T-helper 1 cell treated with Interleukin-12 subunit alpha and Interleukin-12 subunit beta and Interleukin-4 antibody, amounts not matched to agents 30 μg/mL and 1 μg/mL, for 36 hours (primary cell): ENCODE data around the gene ADRM1.
A peak's percentile ranks its signal among the peaks of the same experiment; 100 is the strongest.

Source experiments
- H3K27ac Mint-ChIP-seq: one replicate; pipeline ENCODE4 v1.8.0; 2021; ENCODE audit warnings: mild to moderate bottlenecking, mixed read lengths
- H3K27me3 Mint-ChIP-seq: one replicate; pipeline ENCODE4 v1.8.0; 2021; ENCODE audit warnings: low read depth, mixed read lengths
- H3K36me3 Mint-ChIP-seq: one replicate; pipeline ENCODE4 v1.8.0; 2021; ENCODE audit warnings: low read depth, mixed read lengths
- H3K4me1 Mint-ChIP-seq: one replicate; pipeline ENCODE4 v1.8.0; 2021; ENCODE audit warnings: low read depth, mixed read lengths
- H3K4me3 Mint-ChIP-seq: one replicate; pipeline ENCODE4 v1.8.0; 2021; ENCODE audit warnings: mild to moderate bottlenecking, moderate library complexity, mixed read lengths
- H3K9me3 Mint-ChIP-seq: one replicate; pipeline ENCODE4 v1.8.0; 2021; ENCODE audit warnings: mixed read lengths

The ADRM1 gene

GRCh38 chr20:62299666-62300236 lies 3.0 kb upstream of the ADRM1 start:
- Mint-ChIP-seq H3K36me3 (peaks cover 13% of the 10 kb centered on the region), H3K4me3 (no peak overlapping the region), H3K27me3 (no peaks in the 10 kb centered on the region), H3K4me1 (peaks cover 12% of the 10 kb centered on the region), H3K27ac (no peak overlapping the region), H3K9me3 (no peaks in the 10 kb centered on the region)

- H3K27ac Mint-ChIP-seq, result no peak overlapping the region
- no peaks in the 10 kb centered on the region for H3K9me3 Mint-ChIP-seq
- H3K27me3 Mint-ChIP-seq, result no peaks in the 10 kb centered on the region
- H3K4me3 Mint-ChIP-seq, result no peak overlapping the region
- peaks cover 8% of the 10 kb centered on the region for H3K36me3 Mint-ChIP-seq
- H3K4me1 Mint-ChIP-seq, result peaks cover 15% of the 10 kb centered on the region
These were observed 2.5 kb upstream of the ADRM1 start for GRCh38 chr20:62300319-62300718.

GRCh38 chr20:62301111-62301668 lies 1.6 kb upstream of the ADRM1 start:
- Mint-ChIP-seq H3K27ac (peak overlapping the region; percentile 70), H3K4me1 (peaks cover 18% of the 10 kb centered on the region), H3K36me3 (peaks cover 14% of the 10 kb centered on the region), H3K27me3 (no peaks in the 10 kb centered on the region), H3K9me3 (no peaks in the 10 kb centered on the region), H3K4me3 (peak overlapping the region; percentile 99)

- Mint-ChIP-seq H3K27me3 (no peaks in the 10 kb centered on the region), H3K4me1 (peaks cover 18% of the 10 kb centered on the region), H3K9me3 (no peaks in the 10 kb centered on the region), H3K4me3 (peak overlapping the region; percentile 99), H3K27ac (peak overlapping the region; percentile 100), H3K36me3 (peaks cover 14% of the 10 kb centered on the region)
These were observed 940 bp upstream of the ADRM1 start for GRCh38 chr20:62301773-62302340.

GRCh38 chr20:62303062-62303339 lies 204 bp downstream of the ADRM1 start:
- Mint-ChIP-seq H3K27ac (peak overlapping the region; percentile 100), H3K9me3 (no peaks in the 10 kb centered on the region), H3K4me3 (peak overlapping the region; percentile 99), H3K27me3 (no peaks in the 10 kb centered on the region), H3K4me1 (peaks cover 18% of the 10 kb centered on the region), H3K36me3 (peaks cover 14% of the 10 kb centered on the region)

- peak overlapping the region; percentile 89 for H3K4me3 Mint-ChIP-seq
- H3K36me3 Mint-ChIP-seq, result peaks cover 17% of the 10 kb centered on the region
- no peaks in the 10 kb centered on the region for H3K9me3 Mint-ChIP-seq
- peak overlapping the region; percentile 76 for H3K27ac Mint-ChIP-seq
- H3K4me1 Mint-ChIP-seq, result peaks cover 18% of the 10 kb centered on the region
- H3K27me3 Mint-ChIP-seq, result no peaks in the 10 kb centered on the region
These were observed 786 bp downstream of the ADRM1 start for GRCh38 chr20:62303340-62304226.

- H3K4me1 Mint-ChIP-seq, result peaks cover 18% of the 10 kb centered on the region
- no peaks in the 10 kb centered on the region for H3K27me3 Mint-ChIP-seq
- H3K27ac Mint-ChIP-seq, result peak overlapping the region; percentile 76
- H3K9me3 Mint-ChIP-seq, result no peaks in the 10 kb centered on the region
- peaks cover 20% of the 10 kb centered on the region for H3K36me3 Mint-ChIP-seq
- H3K4me3 Mint-ChIP-seq, result peak overlapping the region; percentile 89
These were observed 1.7 kb downstream of the ADRM1 start for GRCh38 chr20:62304331-62305148.

GRCh38 chr20:62305149-62305764 lies 2.5 kb downstream of the ADRM1 start:
- H3K27ac Mint-ChIP-seq, result no peak overlapping the region
- no peaks in the 10 kb centered on the region for H3K27me3 Mint-ChIP-seq
- H3K4me3 Mint-ChIP-seq, result peak overlapping the region; percentile 71
- peaks cover 20% of the 10 kb centered on the region for H3K36me3 Mint-ChIP-seq
- H3K4me1 Mint-ChIP-seq, result peaks cover 18% of the 10 kb centered on the region
- H3K9me3 Mint-ChIP-seq, result no peaks in the 10 kb centered on the region

- Mint-ChIP-seq H3K4me3 (peak overlapping the region; percentile 71), H3K4me1 (peaks cover 18% of the 10 kb centered on the region), H3K36me3 (peaks cover 20% of the 10 kb centered on the region), H3K27me3 (no peaks in the 10 kb centered on the region), H3K27ac (no peak overlapping the region), H3K9me3 (no peaks in the 10 kb centered on the region)
These were observed 3.1 kb downstream of the ADRM1 start for GRCh38 chr20:62305765-62306413.

GRCh38 chr20:62306414-62307187 lies 3.8 kb downstream of the ADRM1 start:
- Mint-ChIP-seq H3K36me3 (peaks cover 20% of the 10 kb centered on the region), H3K9me3 (no peaks in the 10 kb centered on the region), H3K27me3 (no peaks in the 10 kb centered on the region), H3K4me3 (no peak overlapping the region), H3K4me1 (peaks cover 15% of the 10 kb centered on the region), H3K27ac (no peak overlapping the region)

- H3K27me3 Mint-ChIP-seq, result no peaks in the 10 kb centered on the region
- peaks cover 20% of the 10 kb centered on the region for H3K36me3 Mint-ChIP-seq
- H3K27ac Mint-ChIP-seq, result no peak overlapping the region
- H3K9me3 Mint-ChIP-seq, result no peaks in the 10 kb centered on the region
- H3K4me3 Mint-ChIP-seq, result no peak overlapping the region
- H3K4me1 Mint-ChIP-seq, result peaks cover 12% of the 10 kb centered on the region
These were observed 4.7 kb downstream of the ADRM1 start for GRCh38 chr20:62307226-62308101.

- H3K4me3 Mint-ChIP-seq, result no peak overlapping the region
- no peaks in the 10 kb centered on the region for H3K9me3 Mint-ChIP-seq
- H3K4me1 Mint-ChIP-seq, result peaks cover 12% of the 10 kb centered on the region
- H3K27ac Mint-ChIP-seq, result no peak overlapping the region
- peaks cover 20% of the 10 kb centered on the region for H3K36me3 Mint-ChIP-seq
- no peaks in the 10 kb centered on the region for H3K27me3 Mint-ChIP-seq
These were observed 5.5 kb downstream of the ADRM1 start for GRCh38 chr20:62308102-62308822.
